DOHH2 (cell line): Measurements from ENCODE around the gene EIF1AD.

Experiments used
- H3F3A ChIP-seq: fragments of 200-600 bp; sonication (generic), shearing (Covaris generic); 2 replicates; pipeline ENCODE4 v1.6.0; 2016; ENCODE audit warnings: antibody characterized with exemption, mild to moderate bottlenecking; ENCODE audit not compliant: control insufficient read depth, insufficient read depth
- H3K27ac ChIP-seq: fragments of 200-600 bp; sonication (generic); 2 replicates; pipeline ENCODE4 v1.5.1; 2014; ENCODE audit warnings: low read depth, mild to moderate bottlenecking, low read length, moderate library complexity
- H3K27me3 ChIP-seq: fragments of 200-600 bp; sonication (generic); 2 replicates; pipeline ENCODE4 v1.6.1; 2014; ENCODE audit warnings: mild to moderate bottlenecking, low read length, mixed read lengths; ENCODE audit not compliant: control insufficient read depth
- H3K36me3 ChIP-seq: fragments of 200-600 bp; sonication (generic); 2 replicates; pipeline ENCODE4 v1.6.1; 2014; ENCODE audit warnings: mild to moderate bottlenecking, low read length, moderate library complexity, mixed read lengths; ENCODE audit not compliant: control insufficient read depth
- H3K4me1 ChIP-seq: fragments of 200-600 bp; sonication (generic); 2 replicates; pipeline ENCODE4 v1.6.1; 2014; ENCODE audit warnings: mild to moderate bottlenecking, low read length, mixed read lengths; ENCODE audit not compliant: control insufficient read depth
- H3K4me2 ChIP-seq: fragments of 200-600 bp; sonication (generic); 2 replicates; pipeline ENCODE4 v1.6.0; 2014; ENCODE audit warnings: mild to moderate bottlenecking, low read length, moderate library complexity
- H3K4me3 ChIP-seq: fragments of 200-600 bp; sonication (generic); 2 replicates; pipeline ENCODE4 v1.5.1; 2014; ENCODE audit warnings: mild to moderate bottlenecking, low read length, mixed read lengths
- H3K79me2 ChIP-seq: fragments of 200-600 bp; sonication (generic); 2 replicates; pipeline ENCODE4 v1.6.1; 2014; ENCODE audit warnings: mild to moderate bottlenecking, low read length, mixed read lengths; ENCODE audit not compliant: control insufficient read depth
- H3K9me2 ChIP-seq: fragments of 200-600 bp; sonication (generic); replicated peaks from 2 replicates; pipeline ENCODE4 v1.6.1; 2014; ENCODE audit warnings: mild to moderate bottlenecking, low read length, mixed read lengths; ENCODE audit not compliant: control insufficient read depth
- H3K9me3 ChIP-seq: fragments of 200-600 bp; sonication (generic); 2 replicates; pipeline ENCODE4 v1.6.1; 2014; ENCODE audit warnings: antibody characterized with exemption, low read length, mixed read lengths; ENCODE audit not compliant: control insufficient read depth, insufficient read depth
- H4K20me1 ChIP-seq: fragments of 200-600 bp; sonication (generic); 2 replicates; pipeline ENCODE4 v1.6.0; 2014; ENCODE audit warnings: low read depth, mild to moderate bottlenecking, antibody characterized with exemption, low read length, moderate library complexity; ENCODE audit not compliant: control insufficient read depth, insufficient read depth
- EZH2phosphoT487 ChIP-seq: fragments of 200-600 bp; sonication (generic); IDR thresholded peaks from 2 replicates; pipeline ENCODE4 v1.6.1; 2017; ENCODE audit warnings: borderline replicate concordance, mild to moderate bottlenecking, antibody characterized with exemption, low read length, moderate library complexity, mixed read lengths
- TF ChIP-seq, protein P1 (sequence below): fragments of 200-600 bp; sonication (generic); IDR thresholded peaks from one replicate; pipeline ENCODE4 v1.5.1; 2014; ENCODE audit warnings: antibody characterized with exemption, mild to moderate bottlenecking, low read depth, low read length; ENCODE audit not compliant: poor library complexity, severe bottlenecking

Gene EIF1AD

DNA sequence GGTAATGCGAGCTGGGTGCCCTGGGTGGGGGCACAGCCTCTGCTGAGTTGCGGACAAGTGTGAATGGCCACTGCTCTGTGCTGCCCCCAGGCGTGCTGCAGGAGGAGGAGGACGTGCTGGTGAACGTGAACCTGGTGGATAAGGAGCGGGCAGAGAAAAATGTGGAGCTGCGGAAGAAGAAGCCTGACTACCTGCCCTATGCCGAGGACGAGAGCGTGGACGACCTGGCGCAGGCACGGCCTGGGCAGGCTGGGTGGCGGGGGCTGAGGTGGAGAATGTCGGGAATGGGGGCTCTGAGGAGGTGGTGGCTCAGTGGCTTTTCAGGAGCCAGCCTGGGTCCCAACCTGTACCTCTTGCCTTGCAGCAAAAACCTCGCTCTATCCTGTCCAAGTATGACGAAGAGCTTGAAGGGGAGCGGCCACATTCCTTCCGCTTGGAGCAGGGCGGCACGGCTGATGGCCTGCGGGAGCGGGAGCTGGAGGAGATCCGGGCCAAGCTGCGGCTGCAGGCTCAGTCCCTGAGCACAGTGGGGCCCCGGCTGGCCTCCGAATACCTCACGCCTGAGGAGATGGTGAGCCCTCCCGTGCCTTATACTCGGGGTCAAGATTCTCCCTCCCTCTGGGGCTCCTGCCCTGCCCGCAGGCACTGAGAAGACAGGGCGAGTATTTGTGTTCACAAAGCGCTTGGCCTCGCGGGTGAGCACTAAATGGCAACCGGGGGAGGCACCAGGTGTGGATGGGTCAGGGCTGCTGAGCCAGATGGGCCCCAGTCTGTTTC is 35.8 kb downstream of the EIF1AD start:
- Histone ChIP-seq H3F3A (no peaks in the 10 kb centered on the region), H4K20me1 (peaks cover 12% of the 10 kb centered on the region; the same call in 1 of the 2 replicates), H3K4me2 (no peak overlapping the region), H3K79me2 (peaks cover 35% of the 10 kb centered on the region), H3K27ac (no peak overlapping the region), H3K4me1 (peaks cover 11% of the 10 kb centered on the region), H3K27me3 (no peaks in the 10 kb centered on the region), H3K36me3 (peaks cover 70% of the 10 kb centered on the region), H3K9me2 (no peaks in the 10 kb centered on the region), H3K4me3 (no peak overlapping the region), H3K9me3 (no peaks in the 10 kb centered on the region)
- TF ChIP-seq, protein P1, sequence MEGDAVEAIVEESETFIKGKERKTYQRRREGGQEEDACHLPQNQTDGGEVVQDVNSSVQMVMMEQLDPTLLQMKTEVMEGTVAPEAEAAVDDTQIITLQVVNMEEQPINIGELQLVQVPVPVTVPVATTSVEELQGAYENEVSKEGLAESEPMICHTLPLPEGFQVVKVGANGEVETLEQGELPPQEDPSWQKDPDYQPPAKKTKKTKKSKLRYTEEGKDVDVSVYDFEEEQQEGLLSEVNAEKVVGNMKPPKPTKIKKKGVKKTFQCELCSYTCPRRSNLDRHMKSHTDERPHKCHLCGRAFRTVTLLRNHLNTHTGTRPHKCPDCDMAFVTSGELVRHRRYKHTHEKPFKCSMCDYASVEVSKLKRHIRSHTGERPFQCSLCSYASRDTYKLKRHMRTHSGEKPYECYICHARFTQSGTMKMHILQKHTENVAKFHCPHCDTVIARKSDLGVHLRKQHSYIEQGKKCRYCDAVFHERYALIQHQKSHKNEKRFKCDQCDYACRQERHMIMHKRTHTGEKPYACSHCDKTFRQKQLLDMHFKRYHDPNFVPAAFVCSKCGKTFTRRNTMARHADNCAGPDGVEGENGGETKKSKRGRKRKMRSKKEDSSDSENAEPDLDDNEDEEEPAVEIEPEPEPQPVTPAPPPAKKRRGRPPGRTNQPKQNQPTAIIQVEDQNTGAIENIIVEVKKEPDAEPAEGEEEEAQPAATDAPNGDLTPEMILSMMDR = no peak
- no peak for TF ChIP-seq EZH2phosphoT487

DNA sequence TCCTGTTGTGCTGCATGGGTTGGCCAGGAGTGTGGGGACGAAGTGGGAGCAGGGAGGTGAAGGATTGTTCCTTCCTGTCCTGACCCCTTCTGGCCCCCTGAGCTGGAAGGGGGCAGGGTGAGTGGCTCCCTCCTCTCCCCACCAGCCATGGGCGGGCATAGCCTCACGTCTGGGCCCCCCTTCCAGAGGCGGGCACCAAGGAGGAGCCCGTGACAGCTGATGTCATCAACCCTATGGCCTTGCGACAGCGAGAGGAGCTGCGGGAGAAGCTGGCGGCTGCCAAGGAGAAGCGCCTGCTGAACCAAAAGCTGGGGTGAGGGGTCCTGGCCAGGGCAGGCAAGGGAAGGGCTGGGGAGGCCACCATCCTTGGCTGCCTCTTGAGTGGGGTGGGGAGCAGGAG is 37.1 kb downstream of the EIF1AD start:
- Histone ChIP-seq H3K4me2 (no peak overlapping the region), H3K9me3 (no peaks in the 10 kb centered on the region), H3K9me2 (no peaks in the 10 kb centered on the region), H3K27ac (no peak overlapping the region), H3F3A (no peaks in the 10 kb centered on the region), H4K20me1 (peaks cover 12% of the 10 kb centered on the region; the same call in 1 of the 2 replicates), H3K79me2 (peaks cover 38% of the 10 kb centered on the region), H3K36me3 (peaks cover 68% of the 10 kb centered on the region), H3K27me3 (no peaks in the 10 kb centered on the region), H3K4me3 (no peak overlapping the region), H3K4me1 (peaks cover 14% of the 10 kb centered on the region)
- TF ChIP-seq EZH2phosphoT487 = no peak
- TF ChIP-seq, protein P1 = no peak

DNA sequence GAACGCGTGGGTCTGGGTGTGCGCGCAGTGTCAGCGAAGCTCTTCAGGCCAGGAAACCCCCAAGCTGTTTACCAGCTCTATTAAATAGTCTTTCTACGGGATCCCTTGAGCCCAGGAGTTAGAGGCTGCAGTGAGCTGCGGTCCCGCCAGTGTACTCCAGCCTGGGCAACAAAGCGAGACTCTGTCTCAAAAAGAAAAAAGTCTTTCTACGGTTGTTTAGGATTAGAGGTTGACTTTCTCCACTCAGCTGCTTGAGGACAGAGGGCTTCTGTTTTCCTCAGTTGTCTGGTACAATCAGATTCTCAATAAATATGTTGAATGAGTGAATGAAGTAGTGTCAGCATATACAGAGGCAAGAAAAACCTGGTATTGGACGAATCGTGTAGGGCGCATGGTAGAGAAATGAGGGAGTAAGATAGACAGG is 39.8 kb downstream of the EIF1AD start:
- H3K27me3 ChIP-seq = no peaks in the 10 kb centered on the region
- peak overlapping the region; percentile 99 for H3K4me3 ChIP-seq
- peaks cover 43% of the 10 kb centered on the region for H3K36me3 ChIP-seq
- H3F3A ChIP-seq = no peaks in the 10 kb centered on the region
- peaks cover 18% of the 10 kb centered on the region for H3K4me1 ChIP-seq
- TF ChIP-seq, protein P1 = no peak
- no peak for TF ChIP-seq EZH2phosphoT487
- H3K4me2 ChIP-seq = peak overlapping the region; percentile 91
- no peak overlapping the region for H3K27ac ChIP-seq
- peaks cover 38% of the 10 kb centered on the region for H3K79me2 ChIP-seq
- H3K9me2 ChIP-seq = no peaks in the 10 kb centered on the region
- no peaks in the 10 kb centered on the region for H3K9me3 ChIP-seq
- peaks cover 12% of the 10 kb centered on the region; the same call in 1 of the 2 replicates for H4K20me1 ChIP-seq
